Measurements from ENCODE around the gene MFSD2B. TPM values are rescaled to one million over a fixed set of nuclear protein-coding genes. Genes with fewer than 3 reads are reported as not detected.

MFSD2B gene
- total RNA-seq, 1 experiment from 2014 or later: 0.39 TPM

DNA sequence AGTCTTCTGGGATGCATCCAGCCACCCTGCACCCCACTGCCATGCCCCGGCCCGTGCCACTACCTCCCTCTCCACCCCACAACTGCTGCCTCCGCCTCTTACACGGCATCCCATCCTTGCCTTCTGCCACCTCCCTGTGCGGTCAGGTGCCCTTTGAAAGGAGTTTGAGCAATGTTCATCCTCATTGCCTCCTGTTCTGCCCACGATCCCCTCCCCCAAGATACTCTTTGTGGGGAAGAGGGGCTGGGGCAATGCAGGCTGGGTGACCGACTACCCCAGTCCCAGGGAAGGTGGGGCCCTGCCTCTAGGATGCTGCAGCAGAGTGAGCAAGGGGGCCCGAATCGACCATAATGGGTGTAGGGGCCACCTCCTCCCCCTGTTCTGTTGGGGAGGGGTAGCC lies 8.4 kb downstream of the MFSD2B start:
- POLR2A ChIA-PET: no interaction called here
- Histone ChIP-seq H3K9me3 (ENCODE audit: control insufficient read depth in 1 of 2, insufficient read depth in 1 of 2, low read depth in 1 of 2, low read length in 2 of 2) (no peaks in the 10 kb centered on the region), H2AFZ (ENCODE audit: low read depth, low read length, poor library complexity, severe bottlenecking) (no peak overlapping the region), H3K9ac (ENCODE audit: low read length) (no peak overlapping the region), H3K36me3 (ENCODE audit: control insufficient read depth in 1 of 2, insufficient read depth in 2 of 2, low read length in 2 of 2) (no peaks in the 10 kb centered on the region), H3K27me3 (ENCODE audit: insufficient read depth, low read length) (no peaks in the 10 kb centered on the region), H4K20me1 (ENCODE audit: insufficient read depth) (no peaks in the 10 kb centered on the region), H3K4me1 (ENCODE audit: control insufficient read depth in 1 of 2, insufficient read depth in 2 of 2, low read length in 2 of 2) (peaks cover 10 to 23% of the 10 kb centered on the region in 2 experiments), H3K4me2 (ENCODE audit: low read length) (no peak overlapping the region), H3K27ac (ENCODE audit: low read depth, low read length) (no peak overlapping the region), H3K79me2 (ENCODE audit: insufficient read depth, low read length) (no peaks in the 10 kb centered on the region), H3K4me3 (replicated peaks in 1 of 2; ENCODE audit: low read depth in 1 of 2, low read length in 2 of 2) (no peak overlapping the region), H3K9me2 (ENCODE audit: insufficient read depth) (no peaks in the 10 kb centered on the region)
- DNase-seq (ENCODE audit: low read depth, low spot score): no peak
- TF ChIP-seq CEBPB (IDR thresholded peaks at IDR 0.05; ENCODE audit: low read depth) (no peak), SP1 (IDR thresholded peaks at IDR 0.05; ENCODE audit: low read depth) (no peak), POLR2AphosphoS5 (IDR thresholded peaks at IDR 0.05; ENCODE audit: low read depth, low read length) (no peak), EZH2phosphoT487 (IDR thresholded peaks at IDR 0.05; ENCODE audit: borderline replicate concordance) (no peak), FOSL1 (IDR thresholded peaks at IDR 0.05; ENCODE audit: low read depth) (no peak), CBX3 (IDR thresholded peaks at IDR 0.05; ENCODE audit: low read depth) (no peak), SRF (IDR thresholded peaks at IDR 0.05; ENCODE audit: low read depth) (no peak)
- RAD21 ChIA-PET (ENCODE audit: low non-redundant PET in 1 of 2, low total read pairs in 2 of 2, uncharacterized antibody in 2 of 2, unreplicated experiment in 2 of 2): no interaction called here
- no peak for ATAC-seq
- CTCF ChIA-PET: no interaction called here
- BruUV-seq (replicated peaks): no TSS peak
- intact Hi-C loops (cut with micrococcal nuclease): no loop called here

- Histone ChIP-seq H4K20me1 (ENCODE audit: insufficient read depth) (no peaks in the 10 kb centered on the region), H3K27ac (ENCODE audit: low read depth, low read length) (no peak overlapping the region), H3K36me3 (ENCODE audit: control insufficient read depth in 1 of 2, insufficient read depth in 2 of 2, low read length in 2 of 2) (no peaks in the 10 kb centered on the region), H2AFZ (ENCODE audit: low read depth, low read length, poor library complexity, severe bottlenecking) (no peak overlapping the region), H3K9me3 (ENCODE audit: control insufficient read depth in 1 of 2, insufficient read depth in 1 of 2, low read depth in 1 of 2, low read length in 2 of 2) (no peaks in the 10 kb centered on the region), H3K4me1 (ENCODE audit: control insufficient read depth in 1 of 2, insufficient read depth in 2 of 2, low read length in 2 of 2) (peaks cover 10 to 21% of the 10 kb centered on the region in 2 experiments), H3K4me3 (replicated peaks in 1 of 2; ENCODE audit: low read depth in 1 of 2, low read length in 2 of 2) (no peak overlapping the region), H3K9me2 (ENCODE audit: insufficient read depth) (no peaks in the 10 kb centered on the region), H3K27me3 (ENCODE audit: insufficient read depth, low read length) (no peaks in the 10 kb centered on the region), H3K79me2 (ENCODE audit: insufficient read depth, low read length) (no peaks in the 10 kb centered on the region), H3K4me2 (ENCODE audit: low read length) (no peak overlapping the region), H3K9ac (ENCODE audit: low read length) (no peak overlapping the region)
- CTCF ChIA-PET: no interaction called here
- RAD21 ChIA-PET (ENCODE audit: low non-redundant PET in 1 of 2, low total read pairs in 2 of 2, uncharacterized antibody in 2 of 2, unreplicated experiment in 2 of 2): no interaction called here
- intact Hi-C loops (cut with micrococcal nuclease): no loop called here
- POLR2A ChIA-PET: no interaction called here
- BruUV-seq (replicated peaks): no TSS peak
- DNase-seq (ENCODE audit: low read depth, low spot score) (no peak), ATAC-seq (no peak)
- no peak for TF ChIP-seq ZNF274 (IDR thresholded peaks at IDR 0.05; ENCODE audit: low read depth, low read length)
- TF ChIP-seq, protein P1, sequence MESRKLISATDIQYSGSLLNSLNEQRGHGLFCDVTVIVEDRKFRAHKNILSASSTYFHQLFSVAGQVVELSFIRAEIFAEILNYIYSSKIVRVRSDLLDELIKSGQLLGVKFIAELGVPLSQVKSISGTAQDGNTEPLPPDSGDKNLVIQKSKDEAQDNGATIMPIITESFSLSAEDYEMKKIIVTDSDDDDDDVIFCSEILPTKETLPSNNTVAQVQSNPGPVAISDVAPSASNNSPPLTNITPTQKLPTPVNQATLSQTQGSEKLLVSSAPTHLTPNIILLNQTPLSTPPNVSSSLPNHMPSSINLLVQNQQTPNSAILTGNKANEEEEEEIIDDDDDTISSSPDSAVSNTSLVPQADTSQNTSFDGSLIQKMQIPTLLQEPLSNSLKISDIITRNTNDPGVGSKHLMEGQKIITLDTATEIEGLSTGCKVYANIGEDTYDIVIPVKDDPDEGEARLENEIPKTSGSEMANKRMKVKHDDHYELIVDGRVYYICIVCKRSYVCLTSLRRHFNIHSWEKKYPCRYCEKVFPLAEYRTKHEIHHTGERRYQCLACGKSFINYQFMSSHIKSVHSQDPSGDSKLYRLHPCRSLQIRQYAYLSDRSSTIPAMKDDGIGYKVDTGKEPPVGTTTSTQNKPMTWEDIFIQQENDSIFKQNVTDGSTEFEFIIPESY (IDR thresholded peaks at IDR 0.05; ENCODE audit: extremely low read depth, insufficient replicate concordance, low read length): no peak
- TF ChIP-seq CEBPB (IDR thresholded peaks at IDR 0.05; ENCODE audit: low read depth): no peak
- TF ChIP-seq FOSL1 (IDR thresholded peaks at IDR 0.05; ENCODE audit: low read depth): no peak
- TF ChIP-seq TCF7L2 (IDR thresholded peaks at IDR 0.05; ENCODE audit: borderline replicate concordance, extremely low read depth, insufficient read depth, insufficient read length): no peak
- no peak for TF ChIP-seq JUND (IDR thresholded peaks at IDR 0.05)
- no peak for TF ChIP-seq EZH2 (IDR thresholded peaks at IDR 0.05)
- TF ChIP-seq SP1 (IDR thresholded peaks at IDR 0.05; ENCODE audit: low read depth): no peak
- TF ChIP-seq, protein P2, sequence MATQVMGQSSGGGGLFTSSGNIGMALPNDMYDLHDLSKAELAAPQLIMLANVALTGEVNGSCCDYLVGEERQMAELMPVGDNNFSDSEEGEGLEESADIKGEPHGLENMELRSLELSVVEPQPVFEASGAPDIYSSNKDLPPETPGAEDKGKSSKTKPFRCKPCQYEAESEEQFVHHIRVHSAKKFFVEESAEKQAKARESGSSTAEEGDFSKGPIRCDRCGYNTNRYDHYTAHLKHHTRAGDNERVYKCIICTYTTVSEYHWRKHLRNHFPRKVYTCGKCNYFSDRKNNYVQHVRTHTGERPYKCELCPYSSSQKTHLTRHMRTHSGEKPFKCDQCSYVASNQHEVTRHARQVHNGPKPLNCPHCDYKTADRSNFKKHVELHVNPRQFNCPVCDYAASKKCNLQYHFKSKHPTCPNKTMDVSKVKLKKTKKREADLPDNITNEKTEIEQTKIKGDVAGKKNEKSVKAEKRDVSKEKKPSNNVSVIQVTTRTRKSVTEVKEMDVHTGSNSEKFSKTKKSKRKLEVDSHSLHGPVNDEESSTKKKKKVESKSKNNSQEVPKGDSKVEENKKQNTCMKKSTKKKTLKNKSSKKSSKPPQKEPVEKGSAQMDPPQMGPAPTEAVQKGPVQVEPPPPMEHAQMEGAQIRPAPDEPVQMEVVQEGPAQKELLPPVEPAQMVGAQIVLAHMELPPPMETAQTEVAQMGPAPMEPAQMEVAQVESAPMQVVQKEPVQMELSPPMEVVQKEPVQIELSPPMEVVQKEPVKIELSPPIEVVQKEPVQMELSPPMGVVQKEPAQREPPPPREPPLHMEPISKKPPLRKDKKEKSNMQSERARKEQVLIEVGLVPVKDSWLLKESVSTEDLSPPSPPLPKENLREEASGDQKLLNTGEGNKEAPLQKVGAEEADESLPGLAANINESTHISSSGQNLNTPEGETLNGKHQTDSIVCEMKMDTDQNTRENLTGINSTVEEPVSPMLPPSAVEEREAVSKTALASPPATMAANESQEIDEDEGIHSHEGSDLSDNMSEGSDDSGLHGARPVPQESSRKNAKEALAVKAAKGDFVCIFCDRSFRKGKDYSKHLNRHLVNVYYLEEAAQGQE (IDR thresholded peaks at IDR 0.05; ENCODE audit: low read depth): no peak
- TF ChIP-seq RAD21 (IDR thresholded peaks at IDR 0.05; ENCODE audit: low read depth): no peak
- no peak for TF ChIP-seq SIN3A (IDR thresholded peaks at IDR 0.05; ENCODE audit: low read depth)
- TF ChIP-seq MAX (IDR thresholded peaks at IDR 0.05): no peak
- no peak for TF ChIP-seq POLR2A (IDR thresholded peaks at IDR 0.05; ENCODE audit: borderline replicate concordance, extremely low read depth, insufficient read depth, insufficient read length)
- TF ChIP-seq ELF1 (IDR thresholded peaks at IDR 0.05; ENCODE audit: borderline replicate concordance, low read depth): no peak
- no peak for TF ChIP-seq EZH2phosphoT487 (IDR thresholded peaks at IDR 0.05; ENCODE audit: borderline replicate concordance)
Observed at GRCh38 chr2:24019729-24020128, 9.8 kb downstream of the MFSD2B start.

Measured in HCT116 (cell line).